Suprapubic skin (tissue), 4 donors: ENCODE measurements around the gene SIRT7. TPM values are rescaled to one million over a fixed set of nuclear protein-coding genes. Genes with fewer than 3 reads are reported as not detected.

ENCODE experiments used
- DNase-seq, 2 donors: peaks; one replicate each; pipeline ENCODE4 v3.0.0-alpha.2; 2019; ENCODE audit warnings: low spot score in 2 of 2
- H3K27ac ChIP-seq: fragments of 200-600 bp; sonication (generic); one replicate; pipeline ENCODE4 v1.5.1; 2019
- H3K27me3 ChIP-seq: fragments of 200-600 bp; sonication (generic); one replicate; pipeline ENCODE4 v1.5.1; 2019
- H3K36me3 ChIP-seq: fragments of 200-600 bp; sonication (generic); one replicate; pipeline ENCODE4 v1.5.1; 2019
- H3K4me1 ChIP-seq: fragments of 200-600 bp; sonication (generic); one replicate; pipeline ENCODE4 v1.5.1; 2019
- H3K4me3 ChIP-seq: fragments of 200-600 bp; sonication (generic); one replicate; pipeline ENCODE4 v1.5.1; 2019; ENCODE audit warnings: mild to moderate bottlenecking
- H3K9me3 ChIP-seq: fragments of 200-600 bp; sonication (generic); one replicate; pipeline ENCODE4 v1.5.1; 2019
- EP300 ChIP-seq: sonication (generic); formaldehyde crosslinking; IDR thresholded peaks from one replicate; pipeline ENCODE4 v1.6.1; 2017; ENCODE audit warnings: antibody characterized with exemption
- POLR2A ChIP-seq, 2 donors: fragments of 450-650 bp; IDR thresholded peaks; one replicate each; pipeline ENCODE4 v1.6.1; 2017; ENCODE audit warnings: antibody characterized with exemption in 2 of 2, mild to moderate bottlenecking in 2 of 2, moderate library complexity in 2 of 2
- POLR2AphosphoS5 ChIP-seq, 3 donors: sonication (generic); formaldehyde crosslinking; IDR thresholded peaks; one replicate each; pipeline ENCODE4 v1.6.1; 2017; ENCODE audit warnings: antibody characterized with exemption in 3 of 3
- WGBS: methylation state at CpG from one replicate; pipeline ENCODE4 v1.1.5; 2018; 5-methylcytosine and 5-hydroxymethylcytosine counted together
- total RNA-seq, 4 donors: library from RNA; depleted of rRNA; stranded (reverse); fragments of >200 nt; gene quantifications; one replicate each; pipeline ENCODE4 v1.1.0, GENCODE V29; 2016
- TF ChIP-seq, protein P1 (sequence below), 2 donors: fragments of 200-600 bp in 1 of 2; fragments of 450-650 bp in 1 of 2; sonication (generic) in 1 of 2; IDR thresholded peaks; one replicate each; pipeline ENCODE4 v1.5.1; 2016 to 2019; ENCODE audit warnings: antibody characterized with exemption in 2 of 2, mild to moderate bottlenecking in 1 of 2, moderate library complexity in 1 of 2

The SIRT7 gene
- total RNA-seq, 4 donors from 2014 or later, result 30.7 to 52.4 (median 38.9) TPM

DNA sequence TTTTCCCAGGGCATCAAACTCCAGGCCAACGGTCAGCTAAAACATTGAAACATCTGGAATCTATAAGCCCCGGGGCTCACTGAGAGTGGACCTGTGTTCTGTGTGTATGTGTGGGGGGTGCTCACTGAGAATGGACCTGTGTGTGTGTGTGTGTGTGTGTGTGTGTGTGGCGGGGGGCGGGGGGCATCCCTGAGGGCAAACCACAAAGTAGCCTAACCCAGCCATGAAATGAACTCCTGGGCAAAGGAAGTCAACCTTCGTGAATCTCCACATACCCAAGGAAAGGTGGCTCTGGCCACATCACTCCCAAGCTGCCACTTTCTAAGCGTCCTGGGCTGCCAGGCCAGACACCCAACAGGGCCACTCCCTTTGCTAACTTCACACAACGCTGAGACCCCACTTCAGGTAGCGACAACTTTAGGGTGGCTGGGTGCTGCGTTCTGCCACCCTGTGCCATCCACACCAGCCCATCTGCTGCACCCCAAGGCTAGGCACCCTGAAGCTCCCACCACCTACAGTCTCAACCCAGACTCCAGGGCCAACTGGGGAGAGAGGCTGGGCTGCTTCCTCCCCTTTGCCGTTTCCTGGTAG lies 8.0 kb upstream of the SIRT7 start:
- H3K4me3 ChIP-seq, result peak overlapping the region; percentile 87
- peaks cover 15% of the 10 kb centered on the region for H3K36me3 ChIP-seq
- 39% methylated on average over 5 of the region's 10 CpGs for WGBS
- no peak for DNase-seq
- no peaks in the 10 kb centered on the region for H3K9me3 ChIP-seq
- H3K27me3 ChIP-seq, result no peaks in the 10 kb centered on the region
- TF ChIP-seq, protein P1, sequence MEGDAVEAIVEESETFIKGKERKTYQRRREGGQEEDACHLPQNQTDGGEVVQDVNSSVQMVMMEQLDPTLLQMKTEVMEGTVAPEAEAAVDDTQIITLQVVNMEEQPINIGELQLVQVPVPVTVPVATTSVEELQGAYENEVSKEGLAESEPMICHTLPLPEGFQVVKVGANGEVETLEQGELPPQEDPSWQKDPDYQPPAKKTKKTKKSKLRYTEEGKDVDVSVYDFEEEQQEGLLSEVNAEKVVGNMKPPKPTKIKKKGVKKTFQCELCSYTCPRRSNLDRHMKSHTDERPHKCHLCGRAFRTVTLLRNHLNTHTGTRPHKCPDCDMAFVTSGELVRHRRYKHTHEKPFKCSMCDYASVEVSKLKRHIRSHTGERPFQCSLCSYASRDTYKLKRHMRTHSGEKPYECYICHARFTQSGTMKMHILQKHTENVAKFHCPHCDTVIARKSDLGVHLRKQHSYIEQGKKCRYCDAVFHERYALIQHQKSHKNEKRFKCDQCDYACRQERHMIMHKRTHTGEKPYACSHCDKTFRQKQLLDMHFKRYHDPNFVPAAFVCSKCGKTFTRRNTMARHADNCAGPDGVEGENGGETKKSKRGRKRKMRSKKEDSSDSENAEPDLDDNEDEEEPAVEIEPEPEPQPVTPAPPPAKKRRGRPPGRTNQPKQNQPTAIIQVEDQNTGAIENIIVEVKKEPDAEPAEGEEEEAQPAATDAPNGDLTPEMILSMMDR (IDR thresholded peaks at IDR 0.05), result no peak
- TF ChIP-seq POLR2A (IDR thresholded peaks at IDR 0.05) (no peak), POLR2AphosphoS5 (IDR thresholded peaks at IDR 0.05) (no peak)
- peak overlapping the region; percentile 92 for H3K27ac ChIP-seq
- peaks cover 67% of the 10 kb centered on the region for H3K4me1 ChIP-seq

DNA sequence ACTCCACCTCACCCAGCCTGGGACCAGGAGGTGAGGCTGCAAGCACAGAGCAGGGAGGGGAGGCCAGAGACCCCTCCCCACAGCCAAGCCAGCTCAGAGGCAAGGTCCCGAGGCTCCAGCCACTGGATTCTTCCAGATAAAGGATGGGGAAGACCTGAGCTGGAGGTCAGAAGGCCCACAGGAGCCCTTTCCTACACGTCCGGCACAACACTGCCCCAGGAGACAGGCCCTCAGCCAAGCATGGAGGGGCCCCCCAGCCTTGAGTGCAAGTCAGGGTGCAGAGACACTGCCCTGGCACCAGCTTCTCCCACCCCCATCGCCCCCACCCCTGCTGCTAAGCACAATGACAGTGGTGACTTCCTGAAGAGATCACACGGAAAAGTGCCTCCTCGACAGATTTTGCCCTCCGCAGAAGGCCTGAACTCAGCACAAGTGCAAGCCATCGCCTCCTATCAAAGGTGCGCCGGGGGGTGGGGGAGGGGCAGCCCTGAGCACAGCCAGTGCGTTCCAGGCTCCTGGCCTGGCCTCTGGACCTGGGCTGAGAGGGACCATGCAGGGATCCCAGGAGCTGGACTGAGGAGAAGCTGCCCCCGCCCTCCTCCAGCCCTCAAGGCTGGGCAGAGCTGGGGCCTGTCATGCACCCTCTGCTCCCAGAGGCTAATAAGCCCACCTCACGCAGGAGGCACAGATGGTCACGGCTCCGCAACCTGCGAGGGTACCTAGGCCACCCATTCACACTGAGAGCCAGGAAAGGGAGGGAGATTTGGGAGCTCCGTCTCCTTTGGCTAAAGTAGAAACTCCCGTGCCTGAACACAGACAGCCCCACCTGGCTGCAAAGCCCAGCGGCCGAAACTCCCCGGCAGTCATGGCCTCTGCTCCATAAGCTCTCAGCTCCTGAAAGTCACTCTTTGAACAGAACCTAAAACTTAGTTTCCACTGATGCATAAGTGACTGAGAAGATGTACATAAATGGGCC lies 6.9 kb upstream of the SIRT7 start:
- H3K9me3 ChIP-seq, result no peaks in the 10 kb centered on the region
- H3K27me3 ChIP-seq, result no peaks in the 10 kb centered on the region
- peaks cover 74% of the 10 kb centered on the region for H3K4me1 ChIP-seq
- WGBS, result 74% methylated on average over 12 of the region's 21 CpGs
- no peak for DNase-seq
- H3K36me3 ChIP-seq, result peaks cover 23% of the 10 kb centered on the region
- H3K4me3 ChIP-seq, result no peak overlapping the region
- TF ChIP-seq POLR2AphosphoS5 (IDR thresholded peaks at IDR 0.05) (no peak), POLR2A (IDR thresholded peaks at IDR 0.05) (no peak), EP300 (no peak)
- TF ChIP-seq, protein P1 (IDR thresholded peaks at IDR 0.05), result no peak
- no peak overlapping the region for H3K27ac ChIP-seq

DNA sequence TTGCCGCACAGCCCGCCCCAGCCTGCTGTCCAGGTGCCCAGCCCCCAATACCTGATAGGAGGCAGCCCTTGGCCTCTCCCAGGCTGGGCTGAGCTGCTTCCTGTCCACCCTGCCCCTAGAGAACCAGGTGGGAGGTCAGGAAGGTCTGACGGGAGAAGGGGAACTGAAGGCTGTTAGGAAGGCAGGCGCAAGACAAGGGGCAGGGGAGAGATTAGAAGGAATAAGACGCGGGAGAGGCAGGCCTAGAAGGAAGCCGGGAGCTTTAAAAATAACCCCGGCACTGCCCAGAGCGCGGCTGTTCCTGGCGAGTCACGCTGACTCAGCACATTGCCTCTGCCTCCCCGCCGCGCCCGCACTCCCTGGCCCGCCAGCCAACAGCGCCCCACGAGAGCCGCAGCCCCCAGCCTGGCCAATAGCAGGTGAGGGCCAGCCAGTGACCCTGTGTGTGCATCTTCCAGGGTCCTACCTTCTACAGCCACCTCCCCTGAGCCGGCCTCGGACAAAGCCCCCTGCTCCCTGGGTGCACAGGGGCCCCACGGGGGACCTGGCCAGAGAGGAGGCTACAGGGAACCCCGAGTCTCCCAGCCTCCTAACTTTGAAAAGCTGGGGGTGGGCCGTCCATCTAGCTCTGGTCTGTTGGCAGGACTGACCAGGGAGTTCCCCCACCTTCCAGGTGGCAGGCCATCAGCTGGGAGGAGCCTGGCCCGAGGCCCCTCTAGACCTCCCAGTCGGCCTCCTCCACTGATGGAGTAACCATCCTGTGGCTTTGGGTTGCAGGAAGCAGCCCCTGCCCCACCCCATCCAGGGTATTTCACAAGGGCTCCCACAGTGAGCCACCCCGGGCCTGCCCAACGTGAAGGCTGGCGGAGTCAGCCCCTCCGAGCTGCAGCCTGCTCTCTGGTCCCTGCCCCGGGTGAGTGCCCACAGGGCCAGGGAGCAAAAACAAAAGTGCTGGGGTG lies 5.6 kb upstream of the SIRT7 start:
- Histone ChIP-seq H3K4me1 (peaks cover 77% of the 10 kb centered on the region), H3K27me3 (no peaks in the 10 kb centered on the region)

DNA sequence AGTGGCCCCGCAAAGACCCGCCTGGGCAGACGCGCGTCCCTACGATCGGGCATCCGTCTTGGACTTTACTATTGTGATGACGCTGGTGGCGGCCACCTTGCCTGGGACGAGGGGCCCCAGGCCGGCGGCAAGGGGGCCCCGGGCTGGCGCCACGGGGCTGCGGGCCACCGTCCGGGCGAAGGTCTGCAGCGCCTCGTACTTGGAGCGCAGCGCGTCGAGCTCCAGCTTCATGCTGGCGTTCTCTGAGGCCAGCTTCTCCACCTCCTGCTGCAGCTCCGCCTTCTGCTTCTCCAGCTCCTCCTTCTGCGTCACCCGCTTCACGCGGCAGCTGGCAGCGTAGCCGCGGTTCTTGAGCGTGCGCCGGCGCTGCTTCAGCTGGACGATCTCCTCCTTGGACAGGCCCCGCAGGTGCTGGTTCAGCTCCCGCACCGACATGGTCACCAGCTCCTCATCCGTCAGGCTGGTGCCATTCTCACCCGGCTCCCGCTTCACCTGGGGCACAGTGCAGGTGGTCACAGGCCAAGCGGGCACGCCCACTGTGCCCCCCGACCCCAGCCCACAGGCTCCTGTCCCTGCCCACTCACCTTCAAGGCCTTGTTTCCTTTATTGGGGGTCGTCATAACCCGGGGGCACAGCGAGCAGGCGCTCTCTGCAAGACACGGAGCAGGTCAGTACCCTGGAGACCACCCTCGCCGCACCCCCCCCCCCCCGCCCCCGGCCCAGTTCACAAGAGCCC lies 4.8 kb upstream of the SIRT7 start:
- DNase-seq, result no peak
- no peaks in the 10 kb centered on the region for H3K9me3 ChIP-seq
- no peak overlapping the region for H3K27ac ChIP-seq
- H3K4me1 ChIP-seq, result peaks cover 74% of the 10 kb centered on the region
- H3K27me3 ChIP-seq, result no peaks in the 10 kb centered on the region
- H3K36me3 ChIP-seq, result peaks cover 29% of the 10 kb centered on the region
- H3K4me3 ChIP-seq, result peak overlapping the region; percentile 33
- 94% methylated on average over 47 of the region's 58 CpGs for WGBS
- TF ChIP-seq EP300 (no peak), POLR2AphosphoS5 (IDR thresholded peaks at IDR 0.05) (no peak), POLR2A (IDR thresholded peaks at IDR 0.05) (no peak)
- TF ChIP-seq, protein P1 (IDR thresholded peaks at IDR 0.05), result no peak

More for the DNA sequence above, 5.6 kb upstream of the SIRT7 start:
- no peak for DNase-seq
- TF ChIP-seq POLR2AphosphoS5 (IDR thresholded peaks at IDR 0.05) (no peak), POLR2A (IDR thresholded peaks at IDR 0.05) (no peak), EP300 (no peak)
- TF ChIP-seq, protein P1 (IDR thresholded peaks at IDR 0.05), result no peak
- Histone ChIP-seq H3K36me3 (peaks cover 29% of the 10 kb centered on the region), H3K4me3 (peak overlapping the region; percentile 33), H3K9me3 (no peaks in the 10 kb centered on the region), H3K27ac (peak overlapping the region; percentile 27)
- WGBS, result 26% methylated on average over 15 of the region's 32 CpGs
